Dendritic cell treated with granulocyte-macrophage colony-stimulating factor and Interleukin-4, amounts not matched to agents 40 ng/mL and 50 ng/mL, for 4 days (primary cell): Measurements from ENCODE around the gene ASB18.
"Not testable (repeated sequence)": the region's sequence is repeated elsewhere in the genome, so short reads cannot be mapped to it uniquely, and the experiment has no call there.

Experiments
- H3K27ac Mint-ChIP-seq: one replicate; pipeline ENCODE4 v1.8.0; 2022; ENCODE audit warnings: mild to moderate bottlenecking, mixed read lengths
- H3K27me3 Mint-ChIP-seq: one replicate; pipeline ENCODE4 v1.8.0; 2022; ENCODE audit warnings: mild to moderate bottlenecking, mixed read lengths
- H3K36me3 Mint-ChIP-seq: one replicate; pipeline ENCODE4 v1.8.0; 2022; ENCODE audit warnings: low read depth, mixed read lengths
- H3K4me1 Mint-ChIP-seq: one replicate; pipeline ENCODE4 v1.8.0; 2022; ENCODE audit warnings: low read depth, mixed read lengths
- H3K4me3 Mint-ChIP-seq: one replicate; pipeline ENCODE4 v1.8.0; 2022; ENCODE audit warnings: mild to moderate bottlenecking, moderate library complexity, mixed read lengths
- H3K9me3 Mint-ChIP-seq: one replicate; pipeline ENCODE4 v1.8.0; 2022; ENCODE audit warnings: mixed read lengths
- intact Hi-C: fragments of 100-400 bp; cut with micrococcal nuclease; formaldehyde crosslinking; loops from one replicate; pipeline ENCODE4 v1.15.0; 2022

Gene ASB18

GRCh38 chr2:236293241-236293810 lies 29.1 kb upstream of the ASB18 start:
- H3K27me3 Mint-ChIP-seq, result no peaks in the 10 kb centered on the region
- no peaks in the 10 kb centered on the region for H3K36me3 Mint-ChIP-seq
- H3K9me3 Mint-ChIP-seq, result peaks cover 11% of the 10 kb centered on the region
- no peak overlapping the region for H3K27ac Mint-ChIP-seq
- intact Hi-C loops, result no loop called here
- H3K4me3 Mint-ChIP-seq, result no peak overlapping the region
- H3K4me1 Mint-ChIP-seq, result no peaks in the 10 kb centered on the region

DNA sequence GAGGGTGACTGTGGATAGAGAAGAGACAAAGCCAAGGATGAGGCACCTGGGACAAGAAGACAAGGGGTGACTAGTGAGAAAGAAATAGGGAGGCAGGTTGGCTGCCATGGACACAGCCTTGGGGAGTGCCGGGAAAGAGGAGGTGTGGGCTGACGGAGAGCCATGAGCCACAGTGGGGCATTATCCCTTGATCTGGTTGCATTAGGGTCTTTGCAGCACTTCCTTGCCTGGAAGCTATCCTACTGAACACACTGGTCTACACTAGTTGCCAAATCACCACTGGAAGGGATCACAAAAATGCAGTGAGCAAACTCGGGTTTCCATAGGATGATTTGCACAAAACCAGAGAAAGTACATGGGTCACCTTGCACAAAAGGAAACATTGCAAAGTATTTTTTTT lies 27.7 kb upstream of the ASB18 start:
- Mint-ChIP-seq H3K36me3 (no peaks in the 10 kb centered on the region), H3K9me3 (peaks cover 25% of the 10 kb centered on the region), H3K27ac (no peak overlapping the region), H3K27me3 (no peaks in the 10 kb centered on the region), H3K4me3 (no peak overlapping the region), H3K4me1 (no peaks in the 10 kb centered on the region)
- intact Hi-C loops, result no loop called here

GRCh38 chr2:236291476-236291875 lies 27.3 kb upstream of the ASB18 start:
- Mint-ChIP-seq H3K27ac (no peak overlapping the region), H3K36me3 (no peaks in the 10 kb centered on the region), H3K9me3 (peaks cover 26% of the 10 kb centered on the region), H3K27me3 (no peaks in the 10 kb centered on the region), H3K4me1 (no peaks in the 10 kb centered on the region), H3K4me3 (no peak overlapping the region)
- intact Hi-C loops, result no loop called here

DNA sequence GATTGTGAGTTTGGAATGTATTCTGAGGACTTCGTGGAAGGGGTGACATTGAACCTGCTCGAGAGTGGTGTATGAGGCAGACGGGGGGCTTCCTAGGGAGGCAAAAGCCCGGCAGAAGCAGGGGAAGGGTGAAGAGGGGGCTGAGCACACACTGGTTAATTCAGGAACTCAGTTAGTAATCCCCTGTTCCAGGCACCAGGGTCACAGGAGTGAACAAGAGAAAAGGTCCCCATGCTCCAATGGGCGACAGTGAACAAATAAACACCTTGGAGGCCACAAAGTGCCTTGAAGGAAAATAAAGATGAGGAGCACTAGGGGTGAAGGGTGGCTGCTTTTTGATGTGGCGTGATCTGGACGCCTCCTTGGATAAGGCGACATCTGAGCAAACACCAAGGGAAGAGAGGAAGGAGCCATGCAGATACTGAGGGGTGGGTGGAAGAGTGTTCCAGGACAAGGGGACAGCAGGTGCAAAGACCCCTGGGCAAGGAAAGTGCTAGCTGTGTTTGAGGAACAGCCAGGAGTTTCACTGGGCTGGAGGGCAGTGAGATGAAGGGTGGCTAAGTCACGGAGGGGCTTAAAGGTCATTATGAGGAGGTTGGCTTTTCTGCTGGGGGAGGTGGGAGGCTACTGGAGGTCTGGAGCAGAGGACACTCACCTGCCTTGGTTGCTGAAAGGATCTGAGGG lies 26.7 kb upstream of the ASB18 start:
- H3K27me3 Mint-ChIP-seq, result no peaks in the 10 kb centered on the region
- H3K36me3 Mint-ChIP-seq, result no peaks in the 10 kb centered on the region
- H3K27ac Mint-ChIP-seq, result no peak overlapping the region
- intact Hi-C loops, result no loop called here
- no peak overlapping the region for H3K4me3 Mint-ChIP-seq
- peaks cover 26% of the 10 kb centered on the region for H3K9me3 Mint-ChIP-seq
- H3K4me1 Mint-ChIP-seq, result no peaks in the 10 kb centered on the region

DNA sequence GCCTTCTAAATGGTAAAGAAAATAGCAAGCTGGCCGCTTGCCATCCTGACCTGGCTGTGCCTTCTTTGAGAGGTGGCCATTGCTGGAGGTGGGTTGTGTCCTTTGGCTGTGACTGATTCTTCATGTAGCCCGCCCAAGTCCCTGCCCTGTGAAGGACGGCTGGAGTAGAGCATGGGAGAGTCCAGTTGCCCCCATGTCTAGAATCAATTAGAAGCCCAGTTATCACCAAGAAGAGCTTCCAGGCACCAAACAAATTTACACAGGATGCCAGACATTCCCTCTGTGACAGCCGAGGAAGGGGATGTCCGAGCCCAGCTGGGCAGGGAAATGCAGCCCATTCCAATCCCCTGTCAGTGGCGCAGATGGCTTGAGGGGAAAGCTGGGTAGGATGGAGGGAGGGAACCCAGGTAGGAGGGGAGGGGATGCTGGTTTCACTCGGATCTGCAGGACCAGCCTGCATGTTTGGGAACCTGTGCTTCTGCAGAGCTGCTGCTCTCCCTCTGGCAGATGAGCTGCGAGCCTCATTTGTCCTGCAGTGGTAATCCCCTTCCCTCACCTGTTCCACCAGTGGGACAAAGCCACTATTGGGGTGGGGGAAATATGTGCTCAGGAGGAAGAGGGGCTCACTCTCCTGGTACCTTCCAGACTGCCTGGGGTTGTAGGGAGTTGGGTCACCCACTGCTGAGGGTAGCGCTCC lies 25.7 kb upstream of the ASB18 start:
- Mint-ChIP-seq H3K27ac (no peak overlapping the region), H3K4me3 (no peak overlapping the region), H3K4me1 (no peaks in the 10 kb centered on the region), H3K36me3 (no peaks in the 10 kb centered on the region), H3K27me3 (no peaks in the 10 kb centered on the region), H3K9me3 (peaks cover 26% of the 10 kb centered on the region)
- intact Hi-C loops, result no loop called here

GRCh38 chr2:236288373-236288772 lies 24.2 kb upstream of the ASB18 start:
- H3K27me3 Mint-ChIP-seq, H3K36me3 Mint-ChIP-seq, H3K27ac Mint-ChIP-seq, H3K4me1 Mint-ChIP-seq, intact Hi-C loops, H3K4me3 Mint-ChIP-seq: not testable (repeated sequence)
- H3K9me3 Mint-ChIP-seq, result peaks cover 26% of the 10 kb centered on the region

- Mint-ChIP-seq H3K36me3 (no peaks in the 10 kb centered on the region), H3K27me3 (no peaks in the 10 kb centered on the region), H3K4me3 (no peak overlapping the region)
Observed at GRCh38 chr2:236287656-236288055, 23.4 kb upstream of the ASB18 start.

DNA sequence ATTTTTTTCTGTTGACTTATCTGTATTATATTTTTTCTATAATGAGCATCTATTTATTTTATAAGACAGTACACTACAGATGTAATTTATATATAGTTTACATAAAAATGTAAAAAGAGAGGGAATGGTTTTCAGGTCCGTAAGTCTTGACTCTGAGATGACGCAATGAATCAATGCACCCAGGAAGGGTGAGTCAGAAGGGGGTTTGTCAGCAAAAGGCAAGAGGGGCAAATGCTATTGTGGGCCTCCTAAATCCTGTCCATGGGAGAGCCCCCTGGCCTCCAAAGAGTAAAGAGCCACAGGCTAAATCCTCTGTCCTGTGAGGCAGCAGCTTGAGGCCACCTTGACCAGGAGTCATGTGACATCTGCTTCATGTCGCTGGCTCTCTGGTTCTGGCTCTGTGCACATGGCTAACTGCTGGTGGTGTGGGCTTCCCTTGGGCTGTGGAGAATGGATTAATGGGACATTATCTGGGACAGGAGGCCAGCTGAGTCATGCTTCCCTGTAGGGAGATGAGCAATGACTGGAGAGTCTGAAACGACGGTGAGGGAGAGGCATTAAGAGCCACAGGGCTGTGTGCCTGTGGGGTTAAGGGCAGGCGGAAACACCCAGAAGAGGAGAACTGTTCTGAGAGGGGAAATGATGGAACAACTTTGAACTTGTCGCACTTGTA lies 22.8 kb upstream of the ASB18 start:
- Mint-ChIP-seq H3K27ac (no peak overlapping the region), H3K4me3 (no peak overlapping the region), H3K4me1 (no peaks in the 10 kb centered on the region), H3K9me3 (peaks cover 26% of the 10 kb centered on the region), H3K27me3 (no peaks in the 10 kb centered on the region), H3K36me3 (no peaks in the 10 kb centered on the region)
- intact Hi-C loops, result no loop called here

More at GRCh38 chr2:236287656-236288055, 23.4 kb upstream of the ASB18 start:
- peaks cover 26% of the 10 kb centered on the region for H3K9me3 Mint-ChIP-seq
- no peaks in the 10 kb centered on the region for H3K4me1 Mint-ChIP-seq
- H3K27ac Mint-ChIP-seq, result no peak overlapping the region
- intact Hi-C loops, result no loop called here

DNA sequence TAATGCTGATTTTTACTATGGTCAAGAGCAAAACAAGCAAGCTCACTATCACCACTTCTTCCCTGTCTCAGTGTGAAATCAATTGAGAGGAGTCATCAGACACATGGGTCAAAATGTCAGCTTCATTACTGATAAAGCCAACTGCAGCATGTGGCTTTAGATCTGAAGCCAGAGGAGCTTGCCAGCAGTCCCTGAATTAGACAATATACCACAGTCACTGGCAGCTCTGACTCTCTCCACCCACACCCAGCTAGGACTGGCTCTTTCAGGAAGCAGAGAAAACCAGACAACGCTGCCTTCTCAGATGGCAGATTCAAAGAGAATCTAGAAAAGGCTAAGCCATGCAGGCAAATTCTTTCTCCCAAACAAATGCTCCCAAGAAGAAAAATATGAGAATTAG lies 20.0 kb upstream of the ASB18 start:
- Mint-ChIP-seq H3K9me3 (peaks cover 34% of the 10 kb centered on the region), H3K4me3 (no peak overlapping the region), H3K27me3 (no peaks in the 10 kb centered on the region), H3K27ac (no peak overlapping the region), H3K4me1 (no peaks in the 10 kb centered on the region), H3K36me3 (no peaks in the 10 kb centered on the region)
- intact Hi-C loops, result no loop called here

- intact Hi-C loops, result no loop called here
- Mint-ChIP-seq H3K4me1 (no peaks in the 10 kb centered on the region), H3K27me3 (peaks cover 1% of the 10 kb centered on the region)
Observed at GRCh38 chr2:236282406-236282805, 18.2 kb upstream of the ASB18 start.

GRCh38 chr2:236281423-236281822 lies 17.2 kb upstream of the ASB18 start:
- Mint-ChIP-seq H3K36me3 (no peaks in the 10 kb centered on the region), H3K27ac (no peak overlapping the region), H3K27me3 (peaks cover 1% of the 10 kb centered on the region), H3K4me3 (no peak overlapping the region), H3K9me3 (peaks cover 25% of the 10 kb centered on the region), H3K4me1 (no peaks in the 10 kb centered on the region)
- intact Hi-C loops, result no loop called here

More at GRCh38 chr2:236282406-236282805, 18.2 kb upstream of the ASB18 start:
- Mint-ChIP-seq H3K36me3 (no peaks in the 10 kb centered on the region), H3K4me3 (no peak overlapping the region), H3K27ac (no peak overlapping the region), H3K9me3 (peaks cover 30% of the 10 kb centered on the region)

DNA sequence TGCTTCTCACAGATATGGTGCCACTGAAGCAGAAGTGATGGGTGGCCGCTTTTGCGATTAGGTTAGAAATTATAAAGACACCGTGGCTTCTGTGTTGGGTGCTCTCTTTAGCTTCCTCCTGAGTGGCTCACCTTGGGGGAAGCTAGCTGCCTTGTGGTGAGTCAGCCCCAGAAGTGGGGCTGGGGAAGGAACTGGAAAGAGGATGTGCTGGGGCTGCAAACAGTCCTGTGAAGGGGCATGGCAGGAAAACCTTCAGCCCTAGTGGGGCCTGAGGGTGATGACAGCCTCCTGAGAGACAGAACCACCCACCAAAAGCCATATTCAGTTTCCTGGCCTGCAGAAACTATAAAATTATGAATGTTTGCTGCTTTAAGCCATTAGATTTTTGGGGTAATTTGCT lies 8.9 kb upstream of the ASB18 start:
- Mint-ChIP-seq H3K27me3 (no peaks in the 10 kb centered on the region), H3K27ac (no peak overlapping the region), H3K36me3 (no peaks in the 10 kb centered on the region), H3K9me3 (peaks cover 64% of the 10 kb centered on the region), H3K4me1 (no peaks in the 10 kb centered on the region), H3K4me3 (no peak overlapping the region)
- intact Hi-C loops, result no loop called here

DNA sequence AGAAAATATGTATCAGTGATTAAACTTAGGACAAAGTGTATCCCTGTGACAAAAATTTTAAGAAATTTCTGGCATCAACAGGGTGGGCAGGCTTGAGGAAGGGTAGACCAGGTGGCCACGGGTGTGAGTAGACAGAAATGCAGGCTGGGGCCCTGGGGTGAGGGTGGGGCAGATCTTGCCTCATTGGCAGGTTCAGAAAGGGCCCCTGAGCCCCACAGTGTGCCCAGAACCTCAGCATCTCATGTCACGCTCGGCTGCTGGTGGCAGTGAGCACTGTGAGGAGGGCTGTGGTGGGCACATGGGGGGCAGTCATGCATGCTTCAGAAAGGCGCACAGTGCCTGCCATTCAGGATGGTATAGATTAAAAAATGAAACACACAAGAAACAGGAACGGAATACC lies 7.6 kb upstream of the ASB18 start:
- intact Hi-C loops, result no loop called here
- H3K9me3 Mint-ChIP-seq, result peaks cover 56% of the 10 kb centered on the region
- H3K27me3 Mint-ChIP-seq, result no peaks in the 10 kb centered on the region
- no peak overlapping the region for H3K27ac Mint-ChIP-seq
- H3K4me1 Mint-ChIP-seq, result no peaks in the 10 kb centered on the region
- H3K4me3 Mint-ChIP-seq, result no peak overlapping the region
- H3K36me3 Mint-ChIP-seq, result no peaks in the 10 kb centered on the region

- H3K27ac Mint-ChIP-seq, H3K36me3 Mint-ChIP-seq, intact Hi-C loops, H3K27me3 Mint-ChIP-seq, H3K4me1 Mint-ChIP-seq, H3K4me3 Mint-ChIP-seq: not testable (repeated sequence)
- H3K9me3 Mint-ChIP-seq, result peaks cover 56% of the 10 kb centered on the region
Observed at GRCh38 chr2:236269876-236270275, 5.7 kb upstream of the ASB18 start.
